ENCODE results near the gene ASPHD2. TPM values are rescaled to one million over a fixed set of nuclear protein-coding genes. Genes with fewer than 3 reads are reported as not detected.

The ASPHD2 gene
- total and polyA plus RNA-seq, 11 donors, result 0.07 to 1.5 (median 0.14) TPM; not detected in 2

DNA sequence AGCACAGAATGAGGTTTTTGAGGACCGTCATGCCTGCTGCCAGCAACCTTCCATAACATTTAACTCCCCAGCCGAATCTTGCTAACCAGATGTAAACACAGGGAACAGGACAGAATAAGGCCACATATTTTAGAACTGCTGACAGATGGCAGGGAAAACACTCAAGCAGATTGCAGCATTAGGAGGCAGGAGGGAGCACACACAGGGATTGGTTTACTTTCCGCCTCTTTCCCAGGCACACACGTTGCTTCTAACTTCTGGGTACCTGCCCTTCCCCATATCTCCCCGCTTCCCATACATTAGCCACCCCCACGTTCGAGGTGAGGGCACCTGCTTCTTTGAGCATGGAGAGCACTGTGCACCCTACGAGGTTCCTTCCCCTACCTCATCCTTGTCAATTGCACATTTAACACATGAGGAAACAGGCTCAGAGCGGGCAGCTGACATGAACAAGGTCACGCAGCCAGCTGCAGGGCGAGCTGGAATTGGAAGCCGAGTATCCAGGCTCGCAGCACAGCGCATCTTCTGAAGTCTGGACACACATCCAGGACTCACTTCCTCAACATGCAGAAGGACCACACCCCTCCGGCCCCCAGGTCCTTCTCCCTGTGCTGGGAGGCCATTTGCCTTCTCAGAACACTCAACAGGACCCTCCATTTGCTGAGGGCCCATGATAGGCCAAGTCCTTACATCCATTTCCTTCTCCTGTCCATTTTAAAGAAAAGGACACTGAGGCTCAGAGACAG, 18.7 kb downstream of the ASPHD2 start:
- no peak for ATAC-seq
- H3K4me3 ChIP-seq, result no peak overlapping the region
- no peaks in the 10 kb centered on the region for H3K27me3 ChIP-seq
- peaks cover 3 to 26% (median 19%) of the 10 kb centered on the region in 9 donors for H3K36me3 ChIP-seq
- no peak for TF ChIP-seq CTCF (IDR thresholded peaks at IDR 0.05)
- TF ChIP-seq POLR2A (IDR thresholded peaks at IDR 0.05), result no peak
- peak overlapping the region in 1 of 12 donors; percentile 47 for H3K27ac ChIP-seq
- WGBS, 4 donors, result 77 to 82% (median 79%) methylated on average over 15 of the region's 15 CpGs
- intact Hi-C loops (cut with DNase I), result no loop called here
- H3K4me1 ChIP-seq, result peaks cover 0 to 8% (median 0%) of the 10 kb centered on the region in 12 donors
- no peaks in the 10 kb centered on the region for H3K9me3 ChIP-seq
- no peak for DNase-seq

DNA sequence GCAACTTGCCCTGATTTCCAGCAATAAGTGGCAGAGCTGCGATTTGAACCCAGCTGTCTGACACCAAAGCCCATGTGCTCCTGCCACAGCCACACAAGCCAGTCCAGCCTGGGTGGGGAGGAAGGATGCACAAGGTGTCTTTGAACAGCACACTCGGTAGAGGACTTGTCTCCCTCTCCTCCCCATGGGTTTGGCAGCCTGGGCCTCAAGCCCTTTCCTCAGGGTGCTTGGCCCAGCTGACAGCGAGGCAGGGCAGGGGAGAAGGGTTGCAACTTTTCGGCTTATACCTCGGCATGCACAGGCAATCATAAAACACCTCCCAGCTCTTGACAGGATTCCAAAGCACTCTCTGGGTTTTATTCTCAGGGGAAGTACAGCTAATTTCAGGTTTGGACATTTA, 19.3 kb downstream of the ASPHD2 start:
- intact Hi-C loops (cut with DNase I), result no loop called here
- peaks cover 0 to 8% (median 0%) of the 10 kb centered on the region in 12 donors for H3K4me1 ChIP-seq
- TF ChIP-seq POLR2A (IDR thresholded peaks at IDR 0.05), result no peak
- TF ChIP-seq CTCF (IDR thresholded peaks at IDR 0.05), result no peak
- H3K9me3 ChIP-seq, result no peaks in the 10 kb centered on the region
- ATAC-seq, result no peak
- H3K27me3 ChIP-seq, result no peaks in the 10 kb centered on the region
- H3K4me3 ChIP-seq, result no peak overlapping the region
- WGBS, 4 donors, result 34 to 52% (median 40%) methylated on average over 4 to 5 of the region's 5 CpGs
- no peak overlapping the region for H3K27ac ChIP-seq
- peaks cover 3 to 32% (median 25%) of the 10 kb centered on the region in 9 donors for H3K36me3 ChIP-seq
- no peak for DNase-seq

DNA sequence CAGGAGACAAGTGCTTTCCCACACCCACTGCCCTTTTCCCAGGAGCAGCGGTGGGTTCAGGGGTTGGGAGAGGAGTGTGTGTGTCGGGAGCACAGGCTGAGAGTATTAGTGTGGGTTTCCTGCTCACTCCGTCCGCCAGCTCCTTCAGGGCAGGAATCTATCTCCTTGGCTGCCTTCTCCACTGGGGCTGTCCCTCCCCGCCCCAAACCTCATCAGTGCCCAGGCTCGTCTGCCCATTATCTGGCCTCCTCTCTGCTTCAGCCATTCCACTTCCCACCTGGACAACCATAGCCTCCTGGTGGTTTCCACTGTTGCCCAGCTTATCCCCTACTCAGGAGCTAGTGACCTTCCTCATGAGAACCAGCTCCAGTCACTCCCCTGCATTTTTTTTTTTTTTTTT, 19.9 kb downstream of the ASPHD2 start:
- 37 to 64% (median 54%) methylated on average over 6 of the region's 6 CpGs for WGBS, 4 donors
- no peak overlapping the region for H3K4me3 ChIP-seq
- peaks cover 0 to 8% (median 0%) of the 10 kb centered on the region in 12 donors for H3K4me1 ChIP-seq
- H3K27me3 ChIP-seq, result no peaks in the 10 kb centered on the region
- H3K27ac ChIP-seq, result no peak overlapping the region
- H3K36me3 ChIP-seq, result peaks cover 3 to 38% (median 31%) of the 10 kb centered on the region in 9 donors
- ATAC-seq (peak in 1 of 4 donors; percentile 24), DNase-seq (no peak)
- TF ChIP-seq POLR2A (IDR thresholded peaks at IDR 0.05) (no peak), CTCF (IDR thresholded peaks at IDR 0.05) (no peak)
- intact Hi-C loops (cut with DNase I), result no loop called here
- no peaks in the 10 kb centered on the region for H3K9me3 ChIP-seq

DNA sequence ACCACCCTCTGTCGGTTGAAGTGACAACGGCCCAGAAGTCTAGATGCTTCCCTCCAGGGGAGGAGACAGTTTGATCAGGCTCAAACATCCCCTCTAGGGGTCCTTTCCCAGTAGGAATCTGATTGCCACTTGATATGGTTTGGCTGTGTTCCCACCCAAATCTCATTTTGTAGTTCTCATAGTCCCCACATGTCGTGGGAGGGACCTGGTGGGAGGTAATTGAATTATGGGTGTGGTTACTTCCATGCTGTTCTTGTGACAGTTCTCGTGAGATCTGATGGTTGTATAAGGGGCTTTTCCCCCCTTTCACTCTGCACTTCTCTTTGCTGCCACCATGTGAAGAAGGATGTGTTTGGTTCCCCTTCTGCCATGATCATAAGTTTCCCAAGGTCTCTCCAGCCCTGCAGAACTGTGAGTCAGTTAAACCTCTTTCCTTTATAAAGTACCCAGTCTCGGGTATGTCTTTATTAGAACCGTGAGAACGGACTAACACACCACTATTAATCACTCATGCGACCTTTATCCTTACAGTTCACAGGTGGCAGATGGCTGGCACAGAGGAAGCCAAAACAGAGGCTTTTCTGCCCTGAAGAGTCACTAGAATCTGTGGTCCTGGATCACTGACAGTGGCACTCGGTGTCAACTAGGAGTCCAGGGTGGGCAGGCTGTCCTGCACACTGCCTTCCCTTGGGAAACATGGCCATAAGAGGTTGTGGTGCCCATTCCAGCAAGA, 21.6 kb downstream of the ASPHD2 start:
- Histone ChIP-seq H3K9me3 (no peaks in the 10 kb centered on the region), H3K27me3 (no peaks in the 10 kb centered on the region), H3K36me3 (peaks cover 3 to 44% (median 36%) of the 10 kb centered on the region in 9 donors), H3K4me1 (peaks cover 0 to 8% (median 0%) of the 10 kb centered on the region in 12 donors), H3K27ac (no peak overlapping the region), H3K4me3 (no peak overlapping the region)
- DNase-seq, result no peak
- no peak for ATAC-seq
- intact Hi-C loops (cut with DNase I), result loop anchor here in 1 of 10 donors (10.0 kb wide), 1 partner anchor 46 kb away; no protein-coding TSS in a partner anchor
- 81 to 89% (median 83%) methylated on average over 9 of the region's 9 CpGs for WGBS, 4 donors
- TF ChIP-seq POLR2A (IDR thresholded peaks at IDR 0.05) (no peak), CTCF (IDR thresholded peaks at IDR 0.05) (no peak)
